K562 (cell line): ENCODE measurements around the gene PLCB3. TPM values are rescaled to one million over a fixed set of nuclear protein-coding genes. Genes with fewer than 3 reads are reported as not detected.

Experiments used
- BRF1 ChIP-seq: IDR thresholded peaks from 3 replicates; pipeline ENCODE4 v1.6.1; 2011; ENCODE audit warnings: borderline replicate concordance, mild to moderate bottlenecking; ENCODE audit not compliant: insufficient read length; ENCODE audit errors: extremely low read depth
- CEBPZ ChIP-seq: fragments of 150-350 bp; IDR thresholded peaks from 2 replicates; pipeline ENCODE4 v1.6.1; 2014; ENCODE audit warnings: low read depth, mild to moderate bottlenecking, low read length, borderline replicate concordance
- E2F3 ChIP-seq: fragments of 250-450 bp; sonication (Bioruptor Pico); IDR thresholded peaks from 2 replicates; pipeline ENCODE4 v1.4.0; 2020; ENCODE audit warnings: mild to moderate bottlenecking
- GTF2A2 ChIP-seq: IDR thresholded peaks from 2 replicates; pipeline ENCODE4 v1.6.1; 2016; ENCODE audit warnings: mild to moderate bottlenecking, missing genetic modification characterization, missing compliant biosample characterization
- MAFK ChIP-seq: IDR thresholded peaks from 2 replicates; pipeline ENCODE4 v1.6.1; 2011; ENCODE audit warnings: low read length, improper control_type of control experiment
- MEIS2 ChIP-seq: fragments of 450-650 bp; IDR thresholded peaks from 2 replicates; pipeline ENCODE4 v1.6.1; 2014; ENCODE audit warnings: mild to moderate bottlenecking; ENCODE audit not compliant: partially characterized antibody
- POLR2AphosphoS2 ChIP-seq: IDR thresholded peaks from 2 replicates; pipeline ENCODE4 v1.6.1; 2012; ENCODE audit warnings: low read length, improper control_type of control experiment
- RBBP5 ChIP-seq: fragments of 200-600 bp; sonication (generic); IDR thresholded peaks from 2 replicates; pipeline ENCODE4 v1.6.1; 2012; ENCODE audit warnings: borderline replicate concordance, mild to moderate bottlenecking, low read length, control low read depth, inconsistent platforms; ENCODE audit not compliant: insufficient read depth, poor library complexity, severe bottlenecking
- SMARCA4 ChIP-seq: fragments of 450-650 bp; IDR thresholded peaks from 2 replicates; pipeline ENCODE4 v1.6.1; 2016
- SNIP1 ChIP-seq: fragments of 450-650 bp; IDR thresholded peaks from 2 replicates; pipeline ENCODE4 v1.7.1; 2017; ENCODE audit warnings: low read depth, mild to moderate bottlenecking
- ZBED1 ChIP-seq: IDR thresholded peaks from 2 replicates; pipeline ENCODE4 v1.6.1; 2014
- ZNF133 ChIP-seq: fragments of 250-450 bp; sonication (Bioruptor Pico); IDR thresholded peaks from 2 replicates; pipeline ENCODE4 v1.4.0; 2020; ENCODE audit warnings: mild to moderate bottlenecking
- ZNF174 ChIP-seq: fragments of 250-450 bp; sonication (Bioruptor Pico); IDR thresholded peaks from 2 replicates; pipeline ENCODE4 v1.4.0; 2020; ENCODE audit warnings: mild to moderate bottlenecking
- ZNF699 ChIP-seq: fragments of 250-450 bp; sonication (Bioruptor Pico); IDR thresholded peaks from 2 replicates; pipeline ENCODE4 v1.8.0; 2021; ENCODE audit warnings: mild to moderate bottlenecking, moderate library complexity; ENCODE audit not compliant: insufficient replicate concordance
- ZNF77 ChIP-seq: fragments of 250-450 bp; sonication (Bioruptor Pico); IDR thresholded peaks from 2 replicates; pipeline ENCODE4 v1.5.0; 2020
- polyA plus RNA-seq, 8 experiments: library from polyadenylated mRNA; depleted of rRNA in 4 of 8; stranded (reverse) in 5 of 8; unstranded in 3 of 8; fragments of >200 nt; fragmentation: Nextera tagmentation in 2 of 8; fragmentation: Illumina TruSeq in 1 of 8; extraction: Ambion mirVana in 2 of 8; extraction: Trizol in 1 of 8; gene quantifications; 2 replicates each; pipeline versions ENCODE4 v1.2.1 to v1.2.3, GENCODE V29; 2011 to 2014; ENCODE audit warnings: inconsistent platforms in 1 of 8, missing spikeins in 1 of 8
- total RNA-seq, 7 experiments: library from RNA; depleted of rRNA in 6 of 7; stranded (reverse); fragments of >200 nt in 6 of 7; fragmentation: Illumina TruSeq in 2 of 7; extraction: Trizol in 2 of 7; gene quantifications; 2 replicates each; pipeline versions ENCODE4 v1.2.1 to v1.2.3, GENCODE V29; 2011 to 2021; ENCODE audit warnings: low replicate concordance in 1 of 7
- TF ChIP-seq, protein P1 (sequence below), 2 experiments: fragments of 250-450 bp in 1 of 2; fragments of 450-650 bp in 1 of 2; sonication (Bioruptor Pico) in 1 of 2; IDR thresholded peaks; 2 replicates each; pipeline versions ENCODE4 v1.6.1 to v1.8.0; 2016 to 2021; ENCODE audit warnings: mild to moderate bottlenecking in 2 of 2, moderate library complexity in 2 of 2, missing compliant biosample characterization in 1 of 2, missing genetic modification characterization in 1 of 2
- TF ChIP-seq, protein P2 (sequence below), 2 experiments: IDR thresholded peaks; 2 replicates each; pipeline ENCODE4 v1.6.1; 2011; ENCODE audit warnings: borderline replicate concordance in 1 of 2, control low read depth in 1 of 2, low read depth in 1 of 2, low read length in 1 of 2, mild to moderate bottlenecking in 1 of 2, mixed read lengths in 1 of 2, moderate library complexity in 1 of 2; ENCODE audit not compliant: insufficient read depth in 1 of 2, insufficient read length in 1 of 2, poor library complexity in 1 of 2, severe bottlenecking in 1 of 2; ENCODE audit errors: extremely low read depth in 1 of 2
- TF ChIP-seq, protein P3 (sequence below): IDR thresholded peaks from 2 replicates; pipeline ENCODE4 v1.6.1; 2016; ENCODE audit warnings: missing genetic modification characterization, missing compliant biosample characterization
- TF ChIP-seq, protein P4 (sequence below): sonication (generic); formaldehyde crosslinking; IDR thresholded peaks from 2 replicates; pipeline ENCODE4 v1.8.1; 2022; ENCODE audit warnings: missing genetic modification reagents

PLCB3 gene
- total and polyA plus RNA-seq, 9 of the 15 experiments (the other 6 are each of a cell fraction or from before 2014, with no cell fraction given) = 0.31 to 44.8 (median 14.6) TPM

GRCh38 chr11:64304316-64305072 lies 53.2 kb downstream of the PLCB3 start (continued):
- TF ChIP-seq, protein P1, sequence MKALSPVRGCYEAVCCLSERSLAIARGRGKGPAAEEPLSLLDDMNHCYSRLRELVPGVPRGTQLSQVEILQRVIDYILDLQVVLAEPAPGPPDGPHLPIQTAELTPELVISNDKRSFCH (CRISPR knock-in tag; IDR thresholded peaks at IDR 0.05) = no peak
- TF ChIP-seq, protein P1 (tag; IDR thresholded peaks at IDR 0.05) = peak; percentile 89
- no peak for TF ChIP-seq CEBPZ
- no peak for TF ChIP-seq MEIS2
- TF ChIP-seq ZNF699 (CRISPR knock-in tag) = no peak
- no peak for TF ChIP-seq ZBED1
- TF ChIP-seq RBBP5 = peak; percentile 55
- 0 out of 2 replicates have a peak, but pooled peaks have one; percentile 16 for TF ChIP-seq MAFK
- TF ChIP-seq POLR2AphosphoS2 = peak; percentile 55; the same call in 1 of the 2 replicates
- TF ChIP-seq GTF2A2 (tag) = no peak
- TF ChIP-seq, protein P2, sequence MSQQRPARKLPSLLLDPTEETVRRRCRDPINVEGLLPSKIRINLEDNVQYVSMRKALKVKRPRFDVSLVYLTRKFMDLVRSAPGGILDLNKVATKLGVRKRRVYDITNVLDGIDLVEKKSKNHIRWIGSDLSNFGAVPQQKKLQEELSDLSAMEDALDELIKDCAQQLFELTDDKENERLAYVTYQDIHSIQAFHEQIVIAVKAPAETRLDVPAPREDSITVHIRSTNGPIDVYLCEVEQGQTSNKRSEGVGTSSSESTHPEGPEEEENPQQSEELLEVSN (IDR thresholded peaks at IDR 0.05; ENCODE audit: borderline replicate concordance in 1 of 2, extremely low read depth in 1 of 2, insufficient read depth in 1 of 2, insufficient read length in 1 of 2, low read depth in 1 of 2, low read length in 1 of 2, poor library complexity in 1 of 2, severe bottlenecking in 1 of 2) = peak in 1 of 2 experiments; percentile 10
- TF ChIP-seq SNIP1 = no peak
- TF ChIP-seq ZNF133 = no peak
- TF ChIP-seq SMARCA4 = peak; percentile 55; the same call in 1 of the 2 replicates
- TF ChIP-seq ZNF77 = no peak
- TF ChIP-seq, protein P3, sequence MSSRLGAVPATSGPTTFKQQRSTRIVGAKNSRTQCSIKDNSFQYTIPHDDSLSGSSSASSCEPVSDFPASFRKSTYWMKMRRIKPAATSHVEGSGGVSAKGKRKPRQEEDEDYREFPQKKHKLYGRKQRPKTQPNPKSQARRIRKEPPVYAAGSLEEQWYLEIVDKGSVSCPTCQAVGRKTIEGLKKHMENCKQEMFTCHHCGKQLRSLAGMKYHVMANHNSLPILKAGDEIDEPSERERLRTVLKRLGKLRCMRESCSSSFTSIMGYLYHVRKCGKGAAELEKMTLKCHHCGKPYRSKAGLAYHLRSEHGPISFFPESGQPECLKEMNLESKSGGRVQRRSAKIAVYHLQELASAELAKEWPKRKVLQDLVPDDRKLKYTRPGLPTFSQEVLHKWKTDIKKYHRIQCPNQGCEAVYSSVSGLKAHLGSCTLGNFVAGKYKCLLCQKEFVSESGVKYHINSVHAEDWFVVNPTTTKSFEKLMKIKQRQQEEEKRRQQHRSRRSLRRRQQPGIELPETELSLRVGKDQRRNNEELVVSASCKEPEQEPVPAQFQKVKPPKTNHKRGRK (tag) = no peak
- TF ChIP-seq, protein P4, sequence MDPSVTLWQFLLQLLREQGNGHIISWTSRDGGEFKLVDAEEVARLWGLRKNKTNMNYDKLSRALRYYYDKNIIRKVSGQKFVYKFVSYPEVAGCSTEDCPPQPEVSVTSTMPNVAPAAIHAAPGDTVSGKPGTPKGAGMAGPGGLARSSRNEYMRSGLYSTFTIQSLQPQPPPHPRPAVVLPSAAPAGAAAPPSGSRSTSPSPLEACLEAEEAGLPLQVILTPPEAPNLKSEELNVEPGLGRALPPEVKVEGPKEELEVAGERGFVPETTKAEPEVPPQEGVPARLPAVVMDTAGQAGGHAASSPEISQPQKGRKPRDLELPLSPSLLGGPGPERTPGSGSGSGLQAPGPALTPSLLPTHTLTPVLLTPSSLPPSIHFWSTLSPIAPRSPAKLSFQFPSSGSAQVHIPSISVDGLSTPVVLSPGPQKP (CRISPR knock-in tag) = no peak
- TF ChIP-seq E2F3 (CRISPR knock-in tag) = no peak
- TF ChIP-seq BRF1 = no peak
- no peak for TF ChIP-seq ZNF174 (CRISPR knock-in tag)
